Stimulated activated CD8-positive, alpha-beta memory T cell treated with anti-CD3 and anti-CD28 coated beads, Interleukin-4, amount 100 ng/mL, for 48 hours (primary cell): ENCODE data around the gene HOGA1.
A peak's percentile ranks its signal among the peaks of the same experiment; 100 is the strongest.
"Not testable (repeated sequence)": the region's sequence is repeated elsewhere in the genome, so short reads cannot be mapped to it uniquely, and the experiment has no call there.

ENCODE experiments used
- DNase-seq: peaks from one replicate; pipeline ENCODE4 v3.0.0-alpha.2; 2020

Gene HOGA1

DNA sequence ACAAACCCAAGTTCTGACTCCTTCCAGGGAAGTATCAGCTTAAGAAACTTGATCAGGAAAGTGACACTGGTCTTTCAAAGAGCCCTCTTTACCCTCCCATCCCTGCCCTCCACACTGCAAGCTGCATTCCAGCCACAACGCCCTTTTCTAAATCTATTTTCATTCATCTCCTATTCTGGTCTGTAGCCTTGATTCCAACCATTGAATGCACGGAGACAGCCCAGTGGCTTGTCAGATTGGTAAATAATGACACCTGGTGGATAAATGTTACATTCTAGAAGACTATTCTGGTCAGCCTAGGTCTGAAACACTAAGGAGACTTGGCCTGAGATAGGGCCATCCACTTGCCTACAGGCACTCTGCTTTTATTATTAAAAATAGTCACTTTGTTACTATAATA is 28.2 kb downstream of the HOGA1 start:
- DNase-seq, result no peak

- DNase-seq, result no peak
These were observed 34.1 kb downstream of the HOGA1 start for GRCh38 chr10:97618285-97618684.

GRCh38 chr10:97618733-97619132 is 34.5 kb downstream of the HOGA1 start:
- no peak for DNase-seq

GRCh38 chr10:97623277-97623676 is 39.1 kb downstream of the HOGA1 start:
- DNase-seq, result no peak

- no peak for DNase-seq
These were observed 43.5 kb downstream of the HOGA1 start for GRCh38 chr10:97627731-97628130.

- DNase-seq, result no peak
These were observed 44.0 kb downstream of the HOGA1 start for GRCh38 chr10:97628228-97628627.

DNA sequence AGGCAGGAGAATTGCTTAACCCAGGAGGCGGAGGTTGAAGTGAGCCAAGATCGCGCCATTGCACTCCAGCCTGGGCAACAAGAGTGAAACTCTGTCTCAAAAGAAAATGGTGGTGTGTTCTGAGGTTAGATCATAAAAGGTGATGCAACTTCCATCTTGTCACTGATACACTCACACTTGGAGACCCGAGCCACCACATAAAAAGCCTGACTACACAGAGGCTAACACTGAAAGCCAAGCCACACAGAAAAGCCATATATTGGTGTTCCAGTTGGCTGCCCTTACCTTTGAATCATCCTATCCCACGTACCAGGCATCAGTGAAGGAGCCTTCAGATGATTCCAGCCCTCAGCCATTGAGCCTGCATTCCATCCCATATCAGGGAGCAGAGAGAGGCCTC is 45.1 kb downstream of the HOGA1 start:
- no peak for DNase-seq

- no peak for DNase-seq
These were observed 46.9 kb downstream of the HOGA1 start for GRCh38 chr10:97631098-97631497.

GRCh38 chr10:97632949-97633884 is 49.0 kb downstream of the HOGA1 start, which contains the start of gene MORN4:
Gene MORN4 (minus strand): TSS chr10:97633500. CDS start chr10:97619653, 13,847 bp downstream.
- DNase-seq, result peak; percentile 92

DNA sequence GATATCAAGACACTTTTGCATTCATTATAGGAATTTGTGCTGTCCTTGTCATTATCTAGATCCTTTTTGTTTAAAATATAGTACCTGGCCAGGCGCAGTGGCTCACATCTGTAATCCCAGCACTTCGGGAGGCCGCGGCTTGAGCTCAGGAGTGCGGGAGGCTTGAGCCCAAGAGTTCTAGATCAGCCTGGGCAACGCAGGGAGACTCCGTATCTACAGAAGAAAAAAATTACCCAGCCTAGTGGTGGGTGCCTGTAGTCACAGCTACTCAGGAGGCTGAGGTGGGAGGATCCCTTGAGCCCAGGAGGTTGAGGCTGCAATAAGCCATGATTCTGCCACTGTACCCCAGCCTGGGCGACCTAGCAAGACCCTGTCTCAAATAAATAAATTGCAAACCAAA is 49.7 kb downstream of the HOGA1 start:
- peak; percentile 32 for DNase-seq

DNA sequence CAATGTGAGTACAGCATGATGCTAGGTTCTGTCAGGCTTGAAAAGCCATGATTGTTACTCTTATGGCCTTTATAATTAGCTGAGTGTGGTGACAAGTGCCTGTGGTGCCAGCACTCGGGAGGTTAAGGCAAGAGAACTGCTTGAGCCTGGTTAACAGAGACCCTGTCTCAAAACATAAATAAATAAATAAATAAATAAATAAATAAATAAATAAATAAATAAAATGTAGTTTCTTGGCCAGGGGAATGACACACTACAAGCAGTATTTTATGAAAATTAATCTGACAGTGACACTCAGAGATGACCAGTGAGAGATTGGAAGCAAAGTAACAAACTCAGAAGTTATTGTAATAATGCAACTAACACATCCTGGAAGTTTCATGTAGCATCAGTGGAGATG is 51.4 kb downstream of the HOGA1 start:
- DNase-seq, result no peak

GRCh38 chr10:97639090-97639489 is 54.9 kb downstream of the HOGA1 start:
- not testable (repeated sequence) for DNase-seq

- peak; percentile 99 for DNase-seq
These were observed 56.1 kb downstream of the HOGA1 start, which contains the start of gene PI4K2A for GRCh38 chr10:97640174-97640867. Gene PI4K2A (plus strand): TSS chr10:97640671. CDS start chr10:97640743, 72 bp downstream.

DNA sequence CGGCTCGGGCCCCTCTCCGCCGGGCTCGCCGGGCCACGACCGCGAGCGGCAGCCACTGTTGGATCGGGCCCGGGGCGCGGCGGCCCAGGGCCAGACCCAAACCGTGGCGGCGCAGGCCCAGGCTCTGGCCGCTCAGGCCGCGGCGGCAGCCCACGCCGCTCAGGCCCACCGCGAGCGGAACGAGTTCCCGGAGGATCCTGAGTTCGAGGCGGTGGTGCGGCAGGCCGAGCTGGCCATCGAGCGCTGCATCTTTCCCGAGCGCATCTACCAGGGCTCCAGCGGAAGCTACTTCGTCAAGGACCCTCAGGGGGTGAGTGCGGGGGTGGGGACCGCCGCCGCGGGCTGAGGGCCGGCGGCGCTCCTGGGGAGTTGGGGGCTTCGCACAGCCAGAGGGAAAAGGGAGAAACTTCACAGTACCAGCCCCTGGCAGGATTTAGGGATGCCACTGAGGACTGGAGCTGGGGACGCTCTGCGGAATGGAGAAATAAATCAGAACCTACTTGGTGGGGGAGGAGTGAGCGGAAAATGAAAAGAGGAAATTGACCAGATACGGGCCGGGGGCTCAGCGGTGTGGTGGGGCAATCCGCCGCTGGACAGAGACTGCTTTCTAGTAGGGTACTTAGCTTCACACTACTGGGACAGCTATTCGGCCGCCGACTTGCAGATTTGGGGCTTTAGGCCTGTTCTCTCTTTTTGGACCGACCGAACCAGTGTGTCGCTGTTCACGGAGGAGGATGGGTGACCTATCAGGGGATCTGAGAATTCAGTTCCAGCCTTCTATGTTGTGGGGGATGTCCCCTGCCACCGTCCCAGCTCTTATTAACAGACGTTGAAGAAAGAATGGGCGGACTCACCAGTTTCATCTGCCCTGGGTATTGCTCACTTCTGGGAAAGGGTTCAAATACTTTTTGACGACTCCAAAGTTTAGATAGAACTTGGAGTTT is 57.0 kb downstream of the HOGA1 start:
- peak; percentile 43 for DNase-seq

GRCh38 chr10:97642471-97643159 is 58.4 kb downstream of the HOGA1 start:
- DNase-seq, result not testable (repeated sequence)

- DNase-seq, result no peak
These were observed 59.3 kb downstream of the HOGA1 start for GRCh38 chr10:97643441-97643985.

DNA sequence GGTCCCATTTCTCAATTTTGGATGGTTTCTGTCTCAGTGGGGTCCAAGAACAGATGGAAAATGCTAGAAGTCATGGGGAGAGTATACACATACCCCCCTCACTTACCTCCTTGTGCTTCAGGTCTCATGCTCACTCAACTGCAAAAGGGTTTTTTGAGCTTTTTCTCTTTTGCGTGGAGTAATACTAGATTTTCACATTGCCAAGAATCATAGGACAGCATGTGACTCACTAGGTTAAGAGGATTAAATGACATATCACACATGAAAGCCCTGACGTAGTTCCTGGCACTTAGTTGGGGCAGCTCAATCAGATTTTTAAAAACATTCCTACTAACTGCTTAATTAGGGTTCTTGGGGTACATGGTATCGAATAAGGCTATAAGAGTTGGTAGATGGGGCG is 60.7 kb downstream of the HOGA1 start:
- no peak for DNase-seq

GRCh38 chr10:97647556-97647955 is 63.4 kb downstream of the HOGA1 start:
- no peak for DNase-seq

- DNase-seq, result peak; percentile 46
These were observed 64.6 kb downstream of the HOGA1 start for GRCh38 chr10:97648562-97649404.

DNA sequence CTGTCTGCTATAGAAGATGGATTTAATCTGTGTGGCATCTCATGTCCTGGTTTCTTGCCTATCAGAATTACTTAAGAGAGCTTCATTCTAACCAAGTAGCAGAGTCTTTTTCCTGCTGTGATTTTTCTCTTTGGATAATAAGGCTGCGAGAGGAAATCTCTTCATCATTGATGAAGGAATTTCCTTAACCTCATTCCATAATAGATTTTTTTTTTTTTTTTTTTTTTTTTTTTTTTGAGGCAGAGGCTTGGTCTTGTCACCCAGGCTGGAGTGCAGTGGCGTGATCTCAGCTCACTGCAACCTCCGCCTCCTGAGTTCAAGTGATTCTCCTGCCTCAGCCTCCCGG is 65.2 kb downstream of the HOGA1 start:
- not testable (repeated sequence) for DNase-seq

- DNase-seq, result no peak
These were observed 66.5 kb downstream of the HOGA1 start for GRCh38 chr10:97650726-97651125.
